Stimulated activated CD4-positive, alpha-beta T cell treated with anti-CD3 and anti-CD28 coated beads, Interleukin-4, amount 100 ng/mL, for 24 hours (primary cell): ENCODE data around the gene DDB1.

Experiments used
- DNase-seq: peaks from one replicate; pipeline ENCODE4 v3.0.0-alpha.2; 2020

Gene DDB1

GRCh38 chr11:61354208-61354607, 21.3 kb upstream of the DDB1 start:
- no peak for DNase-seq

DNA sequence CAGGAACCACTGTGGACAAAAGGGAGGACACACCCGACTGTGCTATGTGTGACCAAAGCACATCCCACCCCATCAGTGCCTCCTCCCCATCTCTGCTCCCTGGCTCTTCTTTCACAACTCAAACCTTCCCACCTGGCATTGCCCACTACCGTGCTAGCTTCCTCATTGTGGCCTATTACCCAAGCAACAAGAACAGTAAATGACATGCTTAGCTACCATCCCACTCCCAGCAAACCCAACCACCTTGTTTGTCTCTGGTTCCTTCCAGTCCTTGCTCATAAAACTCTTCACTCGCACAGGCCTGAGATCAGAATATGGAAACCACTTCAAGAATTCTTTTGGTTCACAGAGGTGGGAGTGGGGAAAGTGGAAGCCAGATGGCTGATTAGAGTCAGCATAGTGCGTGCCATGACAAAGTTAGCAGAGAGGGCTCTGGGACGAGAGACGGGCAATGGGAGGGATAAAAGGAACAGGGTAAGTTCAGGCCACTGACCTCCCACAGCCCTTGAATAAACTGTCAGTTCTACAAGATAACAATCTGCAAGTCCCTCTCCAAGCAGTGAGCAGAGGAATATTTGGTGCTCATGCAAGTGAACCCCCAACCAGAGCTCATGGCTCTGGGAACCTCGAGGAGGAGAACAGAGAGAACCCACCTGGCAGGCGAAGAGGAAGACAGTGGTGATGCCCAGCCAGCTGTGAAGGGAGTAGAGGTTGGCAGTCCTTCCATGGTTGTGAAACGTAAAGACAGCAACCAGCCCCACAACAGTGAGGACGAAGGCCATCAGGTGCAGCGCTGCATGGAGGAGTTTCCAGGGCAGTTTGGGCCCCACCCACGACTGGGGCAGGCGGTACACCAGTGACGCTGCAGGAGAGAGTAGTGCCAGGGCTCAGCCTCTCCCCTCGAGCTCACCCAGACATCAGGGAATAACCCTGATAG, 20.5 kb upstream of the DDB1 start:
- no peak for DNase-seq

- no peak for DNase-seq
These were observed 19.1 kb upstream of the DDB1 start for GRCh38 chr11:61352038-61352437.

DNA sequence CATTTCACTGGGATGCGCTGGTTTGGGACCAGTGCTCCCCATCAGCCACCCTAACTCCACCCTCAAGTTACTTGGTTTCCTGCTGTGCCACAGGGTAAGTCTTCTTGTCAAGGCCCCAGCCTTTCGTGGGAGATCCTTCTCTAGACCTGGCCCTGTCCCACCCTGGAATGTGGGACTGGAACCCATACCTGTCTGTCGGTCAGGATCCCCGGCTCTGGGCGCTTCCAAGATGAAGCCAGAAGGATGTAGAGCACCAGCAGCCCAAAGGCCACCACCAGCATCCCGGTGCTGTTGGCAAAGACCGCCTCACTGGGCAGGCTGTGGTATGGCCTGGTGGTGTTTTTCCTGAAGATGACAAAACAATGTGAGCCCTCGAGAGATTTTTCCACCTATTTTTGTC, 17.9 kb upstream of the DDB1 start:
- DNase-seq = no peak

GRCh38 chr11:61350336-61350735, 17.4 kb upstream of the DDB1 start:
- no peak for DNase-seq

DNA sequence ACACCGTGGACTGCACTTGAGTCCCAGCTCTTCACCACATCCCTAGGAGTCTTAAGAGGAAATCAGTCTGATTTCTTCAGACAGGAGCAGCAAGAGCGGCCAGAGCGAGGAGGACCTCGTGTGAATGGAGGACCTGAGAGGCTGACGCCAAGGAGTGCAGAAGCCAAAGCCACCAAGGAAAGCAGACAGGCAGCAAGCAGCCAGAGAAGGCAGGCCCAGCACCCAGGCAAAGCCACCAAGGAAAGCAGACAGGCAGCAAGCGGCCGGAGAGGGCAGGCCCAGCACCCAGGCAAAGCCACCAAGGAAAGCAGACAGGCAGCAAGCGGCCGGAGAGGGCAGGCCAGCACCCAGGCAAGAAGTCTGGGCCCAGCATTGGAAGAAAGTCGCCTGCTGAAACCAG, 17.0 kb upstream of the DDB1 start:
- DNase-seq = no peak

GRCh38 chr11:61349189-61349751, 16.4 kb upstream of the DDB1 start:
- no peak for DNase-seq

DNA sequence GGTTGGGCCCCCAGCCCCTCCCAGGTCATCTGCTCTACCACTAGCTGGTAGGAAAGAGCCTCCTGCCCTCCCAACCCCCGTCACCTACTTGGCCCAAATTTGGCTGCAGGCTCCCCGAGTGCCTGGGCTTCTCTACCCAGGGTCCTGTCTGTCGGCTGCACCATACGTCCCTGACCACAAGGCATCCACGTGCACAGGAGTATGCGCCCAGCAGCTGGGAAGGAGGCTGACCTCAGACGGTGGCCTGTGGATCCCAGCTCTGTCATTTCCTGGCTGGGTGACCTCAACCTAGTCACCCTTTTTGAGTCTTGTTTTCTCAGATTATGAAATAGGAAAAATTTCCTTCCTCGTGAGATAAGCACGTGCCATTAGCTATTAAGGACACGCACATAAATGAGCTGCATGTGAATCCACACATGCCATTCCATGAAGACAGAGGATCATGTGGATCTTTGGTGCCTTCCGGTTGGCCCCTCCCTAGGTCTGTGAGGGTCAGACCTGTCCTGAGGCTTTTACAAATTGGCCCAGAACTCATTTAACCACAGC, 15.1 kb upstream of the DDB1 start:
- no peak for DNase-seq

- no peak for DNase-seq
These were observed 13.3 kb upstream of the DDB1 start for GRCh38 chr11:61345954-61346843.

DNA sequence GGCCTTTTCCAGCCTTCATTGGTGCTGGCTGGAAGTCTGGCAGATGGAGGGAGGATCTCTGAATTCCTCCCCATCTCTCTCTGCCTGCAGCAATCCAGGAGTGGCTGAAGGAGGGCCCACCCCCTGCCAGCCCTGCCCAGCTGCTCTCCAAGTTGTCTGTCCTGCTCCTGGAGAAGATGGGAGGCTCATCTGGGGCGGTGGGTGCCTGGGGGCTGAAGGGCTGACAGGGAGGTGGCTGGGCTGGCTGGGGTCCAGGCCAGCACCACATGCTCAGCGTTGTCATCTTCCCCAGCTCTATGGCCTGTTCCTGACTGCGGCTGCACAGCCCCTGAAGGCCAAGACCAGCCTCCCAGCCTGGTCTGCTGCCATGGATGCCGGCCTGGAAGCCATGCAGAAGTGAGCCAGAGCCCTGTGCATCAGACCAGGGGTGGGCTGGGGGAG, 12.3 kb upstream of the DDB1 start:
- no peak for DNase-seq

- no peak for DNase-seq
These were observed 11.2 kb upstream of the DDB1 start for GRCh38 chr11:61343792-61344745.

GRCh38 chr11:61342207-61342803, 9.4 kb upstream of the DDB1 start:
- no peak for DNase-seq

DNA sequence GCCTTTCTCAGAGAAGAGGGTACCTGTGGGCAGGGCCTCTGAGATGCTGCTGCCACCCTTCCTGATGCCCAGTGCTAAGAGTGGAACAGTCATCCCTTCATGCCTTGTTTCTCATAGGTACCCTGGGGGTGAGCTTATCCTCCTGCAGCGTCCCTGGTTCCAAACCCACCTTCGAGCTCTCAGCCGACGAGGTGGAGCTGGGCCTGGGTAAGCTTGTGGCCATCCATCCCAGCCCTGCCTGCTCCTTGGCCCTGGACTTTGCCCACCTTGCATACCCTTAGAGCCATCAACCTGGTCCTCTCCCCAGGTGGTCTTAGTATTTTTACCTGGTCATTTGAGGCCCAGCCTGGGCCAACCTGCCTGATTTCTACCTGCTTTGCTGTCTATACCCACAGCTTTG, 8.8 kb upstream of the DDB1 start:
- DNase-seq = no peak

DNA sequence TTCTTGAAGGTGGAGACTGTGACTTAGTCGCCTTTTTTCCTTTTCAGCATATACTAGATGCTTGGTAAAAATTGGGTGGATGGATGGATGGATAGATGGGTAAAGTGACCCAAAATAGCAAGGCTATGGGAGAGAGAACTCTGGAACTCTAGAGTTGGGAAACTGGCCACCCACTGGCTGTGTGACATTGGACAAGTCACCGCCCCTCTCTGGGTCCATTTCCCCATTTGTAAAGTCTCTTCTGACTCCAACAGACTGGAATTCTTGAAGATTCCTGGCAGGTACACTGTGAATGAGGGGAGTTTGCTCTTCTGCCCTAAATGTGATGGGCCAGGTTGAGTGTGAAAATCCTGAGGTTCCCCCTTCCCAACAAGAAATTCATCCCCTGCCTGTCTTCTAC, 8.1 kb upstream of the DDB1 start:
- no peak for DNase-seq

DNA sequence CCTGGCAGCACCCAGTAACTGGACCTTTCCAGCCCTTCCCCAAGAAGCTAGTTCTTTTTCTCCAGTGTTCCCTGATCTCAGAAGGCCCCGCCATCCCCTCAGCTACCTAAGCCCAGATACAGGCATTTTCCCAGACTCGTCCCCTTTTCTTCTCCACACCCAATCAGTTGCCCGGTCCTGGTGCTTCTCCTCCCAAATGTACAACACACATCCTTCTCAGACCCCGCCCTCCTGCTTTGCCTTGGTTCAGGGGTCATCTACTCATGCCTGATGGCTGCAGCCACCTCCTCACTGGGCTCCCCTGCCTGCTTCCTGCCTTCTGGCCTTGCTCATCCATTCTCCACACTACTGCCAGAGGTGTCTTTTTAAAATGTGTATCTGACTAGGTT, 6.6 kb upstream of the DDB1 start:
- no peak for DNase-seq

- DNase-seq = no peak
These were observed 6.0 kb upstream of the DDB1 start for GRCh38 chr11:61338783-61339489.

DNA sequence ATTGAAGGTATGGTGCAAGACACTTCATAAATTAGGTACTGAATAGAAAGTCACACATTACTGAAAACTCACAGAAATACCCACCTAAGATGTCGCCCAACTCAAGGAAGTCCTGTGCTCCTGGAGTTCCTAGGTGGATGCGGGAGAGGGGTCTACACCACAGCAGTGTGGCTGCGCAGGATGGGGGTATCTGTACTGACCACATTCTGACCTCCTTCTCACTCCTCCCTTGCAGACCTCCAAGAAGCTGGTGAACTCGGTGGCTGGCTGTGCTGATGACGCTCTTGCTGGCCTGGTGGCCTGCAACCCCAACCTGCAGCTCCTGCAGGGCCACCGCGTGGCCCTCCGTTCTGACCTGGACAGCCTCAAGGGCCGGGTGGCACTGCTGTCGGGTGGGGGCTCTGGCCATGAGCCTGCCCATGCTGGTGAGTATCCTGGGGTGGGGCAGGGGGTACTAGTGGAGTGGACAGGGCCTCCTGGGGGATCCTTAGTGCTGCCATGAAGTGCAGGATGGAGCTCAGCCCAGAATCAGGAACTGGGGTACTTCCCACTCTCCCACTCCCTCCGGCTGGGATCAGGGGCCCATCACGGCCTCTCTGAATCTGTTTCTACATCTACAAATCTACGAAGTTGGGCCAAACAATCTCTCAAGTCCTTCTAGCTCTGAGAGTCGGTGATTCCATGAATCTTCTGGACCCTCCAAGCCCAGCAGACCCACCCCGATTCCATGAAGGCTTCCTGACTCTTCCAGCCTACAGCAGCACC, 5.0 kb upstream of the DDB1 start:
- no peak for DNase-seq

GRCh38 chr11:61336171-61336935, 3.4 kb upstream of the DDB1 start:
- DNase-seq = peak; percentile 83

DNA sequence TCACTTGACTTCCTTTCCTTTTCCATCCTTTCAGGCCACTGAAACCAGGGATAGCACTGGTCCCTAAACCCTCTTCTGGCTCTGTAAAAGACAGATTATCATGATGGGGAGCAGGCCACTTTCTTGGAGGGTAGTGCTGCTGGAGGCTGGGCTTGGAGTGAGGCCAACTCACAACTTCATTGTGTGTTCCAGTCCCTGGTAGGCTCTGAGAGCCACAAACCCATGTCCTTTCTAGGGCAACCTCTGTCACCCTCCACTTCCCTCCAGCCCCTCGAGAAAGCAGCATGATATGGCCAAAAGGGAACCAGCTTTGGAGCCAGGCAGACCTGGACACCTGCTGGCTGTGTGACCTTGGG, 2.4 kb upstream of the DDB1 start:
- DNase-seq = no peak
